Right lobe of liver (tissue), 6 donors: Measurements from ENCODE around the gene MRPL14. TPM values are rescaled to one million over a fixed set of nuclear protein-coding genes. Genes with fewer than 3 reads are reported as not detected.
A peak's percentile ranks its signal among the peaks of the same experiment; 100 is the strongest.

Source experiments
- ATAC-seq, 4 donors: fragments of 200-7000 bp; cut with Tn5 transposase; one replicate each; pipeline ENCODE4 v1.9.1; 2020; ENCODE audit warnings: mild to moderate bottlenecking in 4 of 4, moderate library complexity in 4 of 4
- DNase-seq, 3 donors: peaks; one replicate each; pipeline ENCODE4 v3.0.0-alpha.2; 2020
- H3K27ac ChIP-seq, 3 donors: fragments of 200-600 bp; one replicate each; pipeline ENCODE4 v1.8.0; 2022
- H3K27me3 ChIP-seq, 2 donors: fragments of 200-600 bp; one replicate each; pipeline ENCODE4 v1.8.0; 2022
- H3K36me3 ChIP-seq, 4 donors: fragments of 200-600 bp; sonication (generic) in 1 of 4; one replicate each; pipeline versions ENCODE4 v1.5.1 to v1.8.0; 2017 to 2022; ENCODE audit warnings: control low read depth in 1 of 4
- H3K4me1 ChIP-seq, 4 donors: fragments of 200-600 bp; sonication (generic) in 1 of 4; one replicate each; pipeline versions ENCODE4 v1.5.1 to v1.8.0; 2017 to 2022; ENCODE audit warnings: control low read depth in 1 of 4
- H3K4me3 ChIP-seq, 3 donors: fragments of 200-600 bp; one replicate each; pipeline ENCODE4 v1.8.0; 2022
- H3K9me3 ChIP-seq, 4 donors: fragments of 200-600 bp; sonication (generic) in 1 of 4; one replicate each; pipeline versions ENCODE4 v1.5.1 to v1.8.0; 2017 to 2022; ENCODE audit warnings: control low read depth in 1 of 4
- POLR2A ChIP-seq: fragments of 450-650 bp; IDR thresholded peaks from one replicate; pipeline ENCODE4 v1.6.1; 2017; ENCODE audit warnings: antibody characterized with exemption, mild to moderate bottlenecking
- WGBS: methylation state at CpG from one replicate; pipeline ENCODE4 v1.1.6; 2018; ENCODE audit warnings: low coverage, low lambda C conversion rate; ENCODE audit not compliant: insufficient coverage; ENCODE audit errors: missing lambda C conversion rate; 5-methylcytosine and 5-hydroxymethylcytosine counted together
- intact Hi-C, 2 donors: fragments of 100-400 bp; cut with DNase I; formaldehyde crosslinking; loops; one replicate each; pipeline versions ENCODE4 v1.11.2 to v1.14.1; 2022
- total RNA-seq, 6 experiments: library from RNA; depleted of rRNA in 2 of 6; stranded (reverse); fragments of >200 nt in 2 of 6; fragmentation: NEBNext Ultra II Directional in 3 of 6; extraction: Animal tissue kit (Norgen Biotek cat#: 25700) in 3 of 6; gene quantifications; one replicate each; pipeline versions ENCODE4 v1.1.0 to v1.2.4, GENCODE V29; 2016 to 2023
- TF ChIP-seq, protein P1 (sequence below), 4 donors: fragments of 200-600 bp in 3 of 4; fragments of 450-650 bp in 1 of 4; IDR thresholded peaks; one replicate each; pipeline versions ENCODE4 v1.5.1 to v1.8.0; 2016 to 2022; ENCODE audit warnings: antibody characterized with exemption in 4 of 4, mild to moderate bottlenecking in 2 of 4
- donor health status: DM: no; HTN: yes; CAD: no.
- donor health status: DM: no; HTN: no; CAD: no.
- donor health status: DM: no; HTN: no; CAD: no.
- donor health status: DM: no; HTN: yes; CAD: no.
- donor health status: DM: no; HTN: yes; CAD: no.

The MRPL14 gene
- total RNA-seq, 6 experiments from 2014 or later: 26.5 to 70.0 (median 35.4) TPM

DNA sequence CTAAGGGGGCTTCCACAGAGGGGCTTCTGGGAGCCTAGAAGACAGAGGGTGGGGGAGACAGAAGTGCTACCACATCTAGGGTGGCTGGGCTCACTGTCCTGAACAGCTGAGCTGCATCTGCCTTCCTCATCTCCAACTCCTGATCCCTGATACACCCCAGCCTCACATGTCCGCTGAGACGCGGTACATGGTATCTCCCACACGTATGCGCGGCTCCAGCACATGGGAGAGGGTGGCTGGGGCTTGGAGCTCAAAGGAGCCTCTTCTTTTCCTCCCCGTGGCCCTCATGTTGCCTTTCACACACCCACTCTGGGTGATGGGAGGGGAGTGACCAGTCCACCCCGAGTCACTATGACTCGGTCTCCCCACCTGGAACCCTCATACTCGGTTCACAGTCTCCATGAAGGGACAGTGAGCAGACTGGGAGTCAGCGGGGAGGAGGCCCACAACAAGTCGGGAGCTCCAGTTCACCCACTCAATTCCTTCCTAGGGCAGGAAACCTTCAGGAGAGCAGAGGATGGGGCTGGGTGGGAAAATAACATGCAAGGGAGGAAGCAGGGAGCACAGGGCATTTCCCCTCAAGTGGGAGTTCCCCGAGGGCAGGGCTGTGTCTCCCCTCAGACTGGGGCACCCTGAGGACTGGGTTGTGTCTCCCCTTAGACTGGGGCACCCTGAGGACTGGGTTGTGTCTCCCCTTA, 61.7 kb downstream of the MRPL14 start:
- peaks cover 0 to 6% (median 0%) of the 10 kb centered on the region in 4 donors for H3K4me1 ChIP-seq
- TF ChIP-seq, protein P1, sequence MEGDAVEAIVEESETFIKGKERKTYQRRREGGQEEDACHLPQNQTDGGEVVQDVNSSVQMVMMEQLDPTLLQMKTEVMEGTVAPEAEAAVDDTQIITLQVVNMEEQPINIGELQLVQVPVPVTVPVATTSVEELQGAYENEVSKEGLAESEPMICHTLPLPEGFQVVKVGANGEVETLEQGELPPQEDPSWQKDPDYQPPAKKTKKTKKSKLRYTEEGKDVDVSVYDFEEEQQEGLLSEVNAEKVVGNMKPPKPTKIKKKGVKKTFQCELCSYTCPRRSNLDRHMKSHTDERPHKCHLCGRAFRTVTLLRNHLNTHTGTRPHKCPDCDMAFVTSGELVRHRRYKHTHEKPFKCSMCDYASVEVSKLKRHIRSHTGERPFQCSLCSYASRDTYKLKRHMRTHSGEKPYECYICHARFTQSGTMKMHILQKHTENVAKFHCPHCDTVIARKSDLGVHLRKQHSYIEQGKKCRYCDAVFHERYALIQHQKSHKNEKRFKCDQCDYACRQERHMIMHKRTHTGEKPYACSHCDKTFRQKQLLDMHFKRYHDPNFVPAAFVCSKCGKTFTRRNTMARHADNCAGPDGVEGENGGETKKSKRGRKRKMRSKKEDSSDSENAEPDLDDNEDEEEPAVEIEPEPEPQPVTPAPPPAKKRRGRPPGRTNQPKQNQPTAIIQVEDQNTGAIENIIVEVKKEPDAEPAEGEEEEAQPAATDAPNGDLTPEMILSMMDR (IDR thresholded peaks at IDR 0.05): no peak
- no peak for TF ChIP-seq POLR2A
- H3K27ac ChIP-seq: peak overlapping the region in 1 of 3 donors; percentile 52
- H3K36me3 ChIP-seq: no peaks in the 10 kb centered on the region
- no peaks in the 10 kb centered on the region for H3K27me3 ChIP-seq
- no peak for DNase-seq
- WGBS: 63% methylated on average over 5 of the region's 13 CpGs
- no peaks in the 10 kb centered on the region for H3K9me3 ChIP-seq
- intact Hi-C loops: loop anchor here in 1 of 2 donors (10.0 kb wide), 2 partner anchors 51 to 111 kb away; no protein-coding TSS in a partner anchor
- ATAC-seq: peak in 2 of 4 donors; percentile 3 to 4
- no peak overlapping the region for H3K4me3 ChIP-seq

DNA sequence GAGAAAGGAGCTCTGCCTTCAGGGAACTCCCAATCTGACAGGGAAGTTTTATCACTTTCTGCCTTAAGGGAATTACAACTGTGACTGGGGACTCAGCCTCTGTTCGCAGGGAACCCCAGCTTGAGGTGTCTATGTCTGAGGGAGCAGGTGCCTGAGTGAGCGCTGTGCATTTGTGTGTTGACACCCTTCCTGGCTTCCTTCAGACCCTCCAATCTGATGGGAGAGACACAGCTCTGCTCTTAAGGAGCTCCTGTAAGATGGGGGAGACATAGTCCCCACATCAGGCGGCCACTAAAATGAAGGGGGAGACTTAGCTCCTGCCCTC, 62.3 kb downstream of the MRPL14 start:
- no peaks in the 10 kb centered on the region for H3K27me3 ChIP-seq
- H3K27ac ChIP-seq: peak overlapping the region in 1 of 3 donors; percentile 52
- DNase-seq (no peak), ATAC-seq (no peak)
- intact Hi-C loops: loop anchor here in 1 of 2 donors (10.0 kb wide), 2 partner anchors 50 to 110 kb away; no protein-coding TSS in a partner anchor
- WGBS: 67% methylated on average over 1 of the region's 3 CpGs
- H3K9me3 ChIP-seq: no peaks in the 10 kb centered on the region
- H3K4me3 ChIP-seq: no peak overlapping the region
- peaks cover 0 to 6% (median 0%) of the 10 kb centered on the region in 4 donors for H3K4me1 ChIP-seq
- TF ChIP-seq, protein P1 (IDR thresholded peaks at IDR 0.05): no peak
- TF ChIP-seq POLR2A: no peak
- no peaks in the 10 kb centered on the region for H3K36me3 ChIP-seq

DNA sequence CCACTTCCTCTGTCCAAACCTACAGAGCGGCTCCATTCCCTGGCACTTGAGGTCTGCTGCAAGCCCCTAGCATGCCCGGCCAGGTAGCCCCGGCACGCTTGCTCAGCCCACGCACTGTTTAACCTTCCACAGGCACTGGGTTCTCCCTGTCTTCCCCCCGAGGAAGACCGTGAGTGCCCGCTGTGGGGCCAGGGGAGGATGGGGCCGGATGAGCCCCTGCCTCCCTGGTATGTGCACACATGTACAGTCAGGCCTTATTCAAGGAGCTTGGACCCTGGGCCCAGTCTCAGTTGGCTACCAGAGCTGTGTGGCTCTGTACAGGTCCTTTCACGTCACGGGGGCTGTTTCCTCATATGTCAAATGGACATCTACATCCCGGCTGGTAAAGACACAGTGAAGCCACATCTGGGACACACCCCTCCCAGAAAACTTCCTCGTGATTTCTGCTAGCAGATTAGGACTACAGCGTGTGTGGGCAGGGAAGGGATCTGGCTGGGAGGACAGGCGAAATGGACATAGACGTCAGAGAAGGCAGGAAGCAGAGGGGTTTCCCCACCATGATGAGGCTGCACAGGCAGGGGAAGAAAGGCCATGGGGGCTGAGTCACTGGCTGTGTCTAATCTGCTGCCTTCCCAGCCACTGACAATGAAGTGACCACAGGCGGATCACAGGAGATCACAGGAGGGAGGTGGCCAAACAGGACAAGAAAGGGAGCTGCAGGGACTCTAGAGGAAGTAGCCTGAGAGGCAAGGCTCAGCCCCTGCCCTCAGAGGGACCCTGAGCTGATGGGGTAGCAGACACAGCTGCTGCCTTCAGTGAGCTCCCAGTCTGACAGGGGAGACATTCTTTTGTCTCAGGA, 62.9 kb downstream of the MRPL14 start:
- intact Hi-C loops: loop anchor here in 1 of 2 donors (10.0 kb wide), 2 partner anchors 50 to 110 kb away; no protein-coding TSS in a partner anchor
- Histone ChIP-seq H3K4me1 (peaks cover 0 to 6% (median 0%) of the 10 kb centered on the region in 4 donors), H3K4me3 (no peak overlapping the region), H3K9me3 (no peaks in the 10 kb centered on the region), H3K27me3 (no peaks in the 10 kb centered on the region), H3K36me3 (no peaks in the 10 kb centered on the region), H3K27ac (peak overlapping the region in 1 of 3 donors; percentile 52)
- 38% methylated on average over 5 of the region's 17 CpGs for WGBS
- TF ChIP-seq, protein P1 (IDR thresholded peaks at IDR 0.05): no peak
- TF ChIP-seq POLR2A: no peak
- ATAC-seq (peak; percentile 65 to 82 (median 72)), DNase-seq (peak in 1 of 3 donors; percentile 71)

GRCh38 chr6:44063561-44064059, 63.6 kb downstream of the MRPL14 start:
- Histone ChIP-seq H3K27ac (peak overlapping the region in 1 of 3 donors; percentile 52), H3K36me3 (no peaks in the 10 kb centered on the region), H3K9me3 (no peaks in the 10 kb centered on the region), H3K4me3 (no peak overlapping the region), H3K27me3 (no peaks in the 10 kb centered on the region), H3K4me1 (peaks cover 0 to 6% (median 0%) of the 10 kb centered on the region in 4 donors)
- intact Hi-C loops: loop anchor here in 1 of 2 donors (10.0 kb wide), 2 partner anchors 49 to 109 kb away; no protein-coding TSS in a partner anchor
- WGBS: 92% methylated on average over 3 of the region's 3 CpGs
- no peak for ATAC-seq
- no peak for DNase-seq
- no peak for TF ChIP-seq POLR2A
- TF ChIP-seq, protein P1 (IDR thresholded peaks at IDR 0.05): no peak

Other genes with a start within 250 kb of the MRPL14 start
- 10 to 100 TPM; 30.6 to 41.0 (median 36.8) TPM for gene TMEM63B, start 102 bp upstream of the MRPL14 start, total RNA-seq
- under 1 TPM in 2 of 6 experiments, not detected in 4; 0.22 to 0.31 TPM for gene CAPN11, start 31.4 kb upstream of the MRPL14 start, total RNA-seq
- not detected for gene MYMX, start 89.5 kb upstream of the MRPL14 start, total RNA-seq
- 10 to 100 TPM; 27.4 to 51.3 (median 31.4) TPM for gene SLC29A1, start 96.1 kb upstream of the MRPL14 start, total RNA-seq
- gene HSP90AB1, start 119.6 kb upstream of the MRPL14 start, total RNA-seq: 100 to 1,000 TPM; 183 to 566 (median 345) TPM
- gene SLC35B2, start 130.1 kb upstream of the MRPL14 start, total RNA-seq: 10 to 100 TPM; 15.1 to 29.0 (median 20.9) TPM
- 10 to 100 TPM in 3 of 6 experiments, 1 to 10 TPM in 3; 2.5 to 30.2 (median 10.8) TPM for gene NFKBIE, start 138.1 kb upstream of the MRPL14 start, total RNA-seq
- gene TMEM151B, start 143.0 kb upstream of the MRPL14 start, total RNA-seq: not detected
- gene AARS2, start 185.9 kb upstream of the MRPL14 start, total RNA-seq: 1 to 10 TPM; 5.5 to 9.8 (median 7.0) TPM
- gene SPATS1, start 215.2 kb upstream of the MRPL14 start, total RNA-seq: not detected